Brain microvascular endothelial cell (primary cell): ENCODE data around the gene TSPO.

ENCODE experiments used
- DNase-seq: peaks from one replicate; pipeline ENCODE4 v3.0.0-alpha.2; 2020
- H3K27ac ChIP-seq: fragments of 250-450 bp; sonication (Bioruptor Pico); 2 replicates; pipeline ENCODE4 v1.5.1; 2020; ENCODE audit warnings: mild to moderate bottlenecking, moderate library complexity
- H3K27me3 ChIP-seq: fragments of 250-450 bp; sonication (Bioruptor Pico); replicated peaks from 2 replicates; pipeline ENCODE4 v1.5.1; 2020; ENCODE audit warnings: mild to moderate bottlenecking
- H3K36me3 ChIP-seq: fragments of 250-450 bp; sonication (Bioruptor Pico); replicated peaks from 2 replicates; pipeline ENCODE4 v1.5.1; 2020; ENCODE audit warnings: mild to moderate bottlenecking
- H3K4me3 ChIP-seq: 2 replicates; pipeline ENCODE4 v1.5.1; 2011; ENCODE audit warnings: low read depth, mild to moderate bottlenecking, control low read depth, low read length, moderate library complexity
- in situ Hi-C: cut with HindIII; loops from 2 replicates; pipeline ENCODE4 v1.10.0; 2017; ENCODE audit warnings: low sequenced_read_pairs, low pct_ligation_motif_present
- TF ChIP-seq, protein P1 (sequence below): IDR thresholded peaks from 2 replicates; pipeline ENCODE4 v1.5.1; 2011; ENCODE audit warnings: low read depth, mild to moderate bottlenecking, moderate library complexity, low read length, control low read depth, inconsistent platforms; ENCODE audit errors: missing control alignments

Gene TSPO

GRCh38 chr22:43128928-43129424 is 22.4 kb upstream of the TSPO start:
- no peak for DNase-seq
- Histone ChIP-seq H3K4me3 (no peak overlapping the region), H3K36me3 (peaks cover 6% of the 10 kb centered on the region), H3K27me3 (no peaks in the 10 kb centered on the region), H3K27ac (no peak overlapping the region)
- in situ Hi-C loops: no loop called here
- TF ChIP-seq, protein P1, sequence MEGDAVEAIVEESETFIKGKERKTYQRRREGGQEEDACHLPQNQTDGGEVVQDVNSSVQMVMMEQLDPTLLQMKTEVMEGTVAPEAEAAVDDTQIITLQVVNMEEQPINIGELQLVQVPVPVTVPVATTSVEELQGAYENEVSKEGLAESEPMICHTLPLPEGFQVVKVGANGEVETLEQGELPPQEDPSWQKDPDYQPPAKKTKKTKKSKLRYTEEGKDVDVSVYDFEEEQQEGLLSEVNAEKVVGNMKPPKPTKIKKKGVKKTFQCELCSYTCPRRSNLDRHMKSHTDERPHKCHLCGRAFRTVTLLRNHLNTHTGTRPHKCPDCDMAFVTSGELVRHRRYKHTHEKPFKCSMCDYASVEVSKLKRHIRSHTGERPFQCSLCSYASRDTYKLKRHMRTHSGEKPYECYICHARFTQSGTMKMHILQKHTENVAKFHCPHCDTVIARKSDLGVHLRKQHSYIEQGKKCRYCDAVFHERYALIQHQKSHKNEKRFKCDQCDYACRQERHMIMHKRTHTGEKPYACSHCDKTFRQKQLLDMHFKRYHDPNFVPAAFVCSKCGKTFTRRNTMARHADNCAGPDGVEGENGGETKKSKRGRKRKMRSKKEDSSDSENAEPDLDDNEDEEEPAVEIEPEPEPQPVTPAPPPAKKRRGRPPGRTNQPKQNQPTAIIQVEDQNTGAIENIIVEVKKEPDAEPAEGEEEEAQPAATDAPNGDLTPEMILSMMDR: no peak

DNA sequence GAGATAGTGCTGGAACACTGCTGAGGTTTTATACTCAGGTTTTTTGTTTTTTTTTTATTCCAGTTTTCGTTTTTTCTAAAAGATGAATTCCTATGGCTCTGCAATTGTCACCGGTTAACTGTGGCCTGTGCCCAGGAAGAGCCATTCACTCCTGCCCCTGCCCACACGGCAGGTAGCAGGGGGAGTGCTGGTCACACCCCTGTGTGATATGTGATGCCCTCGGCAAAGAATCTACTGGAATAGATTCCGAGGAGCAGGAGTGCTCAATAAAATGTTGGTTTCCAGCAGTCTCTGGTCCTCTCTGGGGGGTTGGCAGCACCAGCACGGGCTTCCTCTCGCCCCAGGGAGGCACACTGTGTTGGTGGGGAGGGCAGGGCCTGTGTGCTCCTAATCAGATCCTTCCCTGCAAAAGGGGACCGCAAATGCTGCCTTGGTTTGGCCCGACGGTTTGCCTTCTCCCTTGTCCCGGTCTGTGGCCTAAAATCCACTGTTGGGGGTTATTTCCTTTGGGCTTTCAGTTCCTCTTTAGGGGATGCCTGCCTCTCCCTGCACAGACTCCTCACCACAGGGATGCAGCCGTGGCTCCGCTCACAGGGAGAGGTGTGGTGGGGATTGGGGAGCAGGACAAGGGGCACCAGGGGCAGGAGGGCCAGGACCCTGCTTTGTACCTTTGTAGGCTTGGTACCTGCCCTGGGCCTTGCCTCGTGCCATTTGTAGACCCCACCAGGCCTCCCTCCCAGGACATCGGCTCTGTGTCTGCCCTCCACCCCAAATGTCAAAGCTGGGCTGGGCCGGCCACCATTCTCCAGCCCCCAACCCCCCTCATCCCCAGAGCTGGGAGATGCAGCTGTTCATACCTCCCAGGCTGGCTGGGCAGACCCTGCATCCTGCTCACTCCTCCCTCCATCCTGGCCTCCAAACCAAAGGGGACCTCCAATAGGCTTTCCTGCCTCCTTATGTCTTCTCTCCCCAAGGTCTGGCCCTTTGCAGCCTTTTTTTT is 21.6 kb upstream of the TSPO start:
- in situ Hi-C loops: no loop called here
- Histone ChIP-seq H3K27me3 (no peaks in the 10 kb centered on the region), H3K36me3 (peaks cover 13% of the 10 kb centered on the region), H3K4me3 (no peak overlapping the region), H3K27ac (no peak overlapping the region)
- TF ChIP-seq, protein P1: no peak
- no peak for DNase-seq

- no peak for DNase-seq
- H3K36me3 ChIP-seq: peaks cover 23% of the 10 kb centered on the region
- in situ Hi-C loops: no loop called here
- TF ChIP-seq, protein P1: no peak
- H3K27me3 ChIP-seq: no peaks in the 10 kb centered on the region
- no peak overlapping the region for H3K27ac ChIP-seq
- H3K4me3 ChIP-seq: no peak overlapping the region
Measured at GRCh38 chr22:43131773-43132501, 19.4 kb upstream of the TSPO start.

- peaks cover 23% of the 10 kb centered on the region for H3K36me3 ChIP-seq
- no peak overlapping the region for H3K4me3 ChIP-seq
- H3K27me3 ChIP-seq: no peaks in the 10 kb centered on the region
- TF ChIP-seq, protein P1: no peak
- no peak overlapping the region for H3K27ac ChIP-seq
- DNase-seq: no peak
- in situ Hi-C loops: no loop called here
Measured at GRCh38 chr22:43133401-43133800, 18.0 kb upstream of the TSPO start.

- DNase-seq: no peak
- Histone ChIP-seq H3K36me3 (peaks cover 23% of the 10 kb centered on the region), H3K27ac (no peak overlapping the region), H3K4me3 (no peak overlapping the region), H3K27me3 (no peaks in the 10 kb centered on the region)
- in situ Hi-C loops: no loop called here
- TF ChIP-seq, protein P1: no peak
Measured at GRCh38 chr22:43134553-43134952, 16.8 kb upstream of the TSPO start.
